HFF-Myc (cell line): ENCODE measurements around the gene SUPT4H1.

Experiments used
- DNase-seq: peaks from one replicate; pipeline ENCODE4 v3.0.0-alpha.2; 2011; ENCODE audit warnings: low read depth; ENCODE audit errors: extremely low read depth
- H3K4me3 ChIP-seq: replicated peaks from 2 replicates; pipeline ENCODE4 v1.5.1; 2011; ENCODE audit warnings: low read depth, mild to moderate bottlenecking, control low read depth, low read length
- CTCF ChIP-seq: IDR thresholded peaks from 2 replicates; pipeline ENCODE4 v1.5.1; 2012; ENCODE audit warnings: mild to moderate bottlenecking, low read depth, low read length, control low read depth; ENCODE audit errors: missing control alignments

Gene SUPT4H1

GRCh38 chr17:58394534-58395223 is 42.7 kb upstream of the SUPT4H1 start:
- DNase-seq, result no peak
- H3K4me3 ChIP-seq, result no peak overlapping the region
- TF ChIP-seq CTCF, result no peak

DNA sequence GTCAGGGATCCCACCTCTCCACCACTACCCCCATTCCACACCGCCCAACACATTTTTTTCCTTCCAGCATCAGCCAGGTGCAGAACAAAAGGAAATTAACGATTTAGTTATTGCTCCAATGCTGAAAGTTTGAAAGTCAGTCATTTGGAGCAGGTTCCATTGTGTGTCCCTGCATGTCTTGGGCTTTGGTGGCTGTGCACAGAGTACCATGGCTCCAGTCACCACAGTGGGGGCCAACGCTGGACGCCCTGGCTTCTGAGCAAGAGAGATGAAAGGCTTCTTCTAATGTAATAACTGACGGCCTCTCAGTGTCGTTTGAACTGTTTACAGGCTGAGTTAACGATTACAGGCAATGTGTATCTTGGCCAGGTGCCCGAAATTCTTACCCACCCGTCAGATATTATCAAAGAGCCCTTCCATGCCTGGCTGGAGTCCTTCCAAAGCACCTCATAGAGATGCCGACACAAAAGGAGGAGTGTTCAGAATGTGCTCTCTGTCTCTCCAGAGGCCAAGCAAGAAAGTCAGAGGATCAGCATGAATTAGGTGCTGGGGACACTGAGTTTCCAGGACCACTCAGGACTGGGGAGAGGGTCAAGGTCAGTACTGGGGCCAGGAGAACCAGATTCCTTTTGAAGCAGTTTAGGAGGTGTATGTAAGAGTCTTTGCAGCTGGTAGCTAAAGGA is 39.4 kb upstream of the SUPT4H1 start:
- DNase-seq, result no peak
- TF ChIP-seq CTCF, result no peak
- H3K4me3 ChIP-seq, result no peak overlapping the region

GRCh38 chr17:58390884-58391283 is 38.9 kb upstream of the SUPT4H1 start:
- no peak for TF ChIP-seq CTCF
- DNase-seq, result no peak
- no peak overlapping the region for H3K4me3 ChIP-seq

DNA sequence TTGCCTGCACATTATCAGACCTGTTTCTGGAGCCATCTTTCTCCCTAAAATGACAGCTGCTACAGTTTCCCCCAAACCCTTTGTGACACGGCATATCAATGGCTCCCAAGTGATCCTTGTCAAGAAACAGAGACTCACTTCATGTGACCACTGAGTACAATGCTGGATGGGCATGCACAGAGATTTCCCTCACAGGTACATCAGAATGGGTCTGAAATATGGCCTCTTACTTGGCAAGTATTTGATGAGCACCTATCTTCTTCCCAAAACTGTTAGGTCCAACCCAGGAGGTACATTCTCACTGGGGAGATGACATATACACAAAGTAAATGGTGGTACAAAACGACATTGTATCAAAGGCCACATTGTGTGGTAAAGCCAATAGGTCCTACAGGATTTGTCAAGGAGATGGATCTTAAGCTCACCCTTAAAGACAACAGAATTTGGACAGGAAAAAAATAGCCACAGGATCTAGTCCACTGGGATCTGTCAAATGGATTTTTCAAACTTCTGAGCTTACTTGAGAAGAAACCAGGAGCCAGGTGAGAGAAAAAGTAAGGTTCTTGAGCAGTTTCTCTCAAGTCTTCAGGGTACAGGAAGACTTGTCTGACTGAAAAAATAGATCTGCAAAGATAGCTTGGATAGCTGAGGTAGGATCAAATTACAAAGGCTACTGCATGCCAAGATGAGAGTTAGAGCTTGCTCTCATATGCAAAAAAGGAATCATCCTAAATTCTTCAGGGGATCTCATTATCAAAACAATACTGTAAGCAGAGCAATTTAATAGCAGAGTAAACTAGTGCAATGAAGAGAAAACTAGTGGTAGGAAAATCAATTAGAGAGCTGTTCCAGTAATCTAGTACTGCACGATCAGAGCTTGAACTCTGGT is 36.5 kb upstream of the SUPT4H1 start:
- no peak for DNase-seq
- TF ChIP-seq CTCF, result no peak
- H3K4me3 ChIP-seq, result no peak overlapping the region

DNA sequence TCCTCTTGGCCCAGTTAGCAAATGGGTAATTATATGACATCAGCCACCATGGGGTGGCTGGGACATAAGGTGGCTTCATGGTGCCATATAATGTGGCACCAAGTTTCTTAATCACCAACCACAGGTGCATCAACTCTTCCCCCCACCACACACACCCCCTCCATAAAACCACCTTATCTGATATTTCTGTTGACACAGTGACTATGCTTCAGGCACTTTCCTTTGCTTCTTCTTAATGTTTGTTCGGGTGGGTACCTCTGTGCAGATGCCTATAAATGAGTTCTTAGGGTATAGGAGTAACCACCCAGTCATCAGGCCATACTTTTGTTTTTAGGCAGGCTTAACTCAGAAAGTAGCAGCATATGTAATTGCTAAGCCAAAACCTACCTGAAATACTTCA is 35.8 kb upstream of the SUPT4H1 start:
- H3K4me3 ChIP-seq, result no peak overlapping the region
- TF ChIP-seq CTCF, result no peak
- no peak for DNase-seq

DNA sequence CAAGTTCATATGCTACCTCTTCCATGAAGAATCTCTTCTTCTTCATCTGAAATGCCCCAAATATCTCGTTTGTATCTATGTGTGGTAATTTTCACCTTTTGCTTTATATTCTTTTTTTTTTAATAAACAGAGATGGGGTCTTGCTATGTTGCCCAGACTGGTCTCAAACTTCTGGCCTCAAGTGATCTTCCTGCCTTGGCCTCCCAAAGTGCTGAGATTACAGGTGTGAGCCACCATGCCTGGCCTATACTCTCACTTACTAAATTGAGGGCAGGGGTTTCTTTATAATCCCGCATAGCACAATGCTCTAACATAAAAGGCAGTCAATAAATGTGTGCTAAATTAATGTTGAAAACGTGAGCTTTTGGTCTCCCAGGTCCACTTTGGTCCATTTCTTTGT is 34.7 kb upstream of the SUPT4H1 start:
- TF ChIP-seq CTCF, result no peak
- DNase-seq, result no peak

More for the DNA sequence above, 34.7 kb upstream of the SUPT4H1 start:
- H3K4me3 ChIP-seq, result no peak overlapping the region
